ENCODE measurements around the gene P3H3.
A peak's percentile ranks its signal among the peaks of the same experiment; 100 is the strongest.

Gene P3H3

GRCh38 chr12:6796576-6796975, 31.6 kb upstream of the P3H3 start:
- DNase-seq (ENCODE audit: low spot score) (no peak), FAIRE-seq (no peak)

GRCh38 chr12:6799147-6799546, 29.1 kb upstream of the P3H3 start:
- DNase-seq (ENCODE audit: low spot score) (no peak), FAIRE-seq (no peak)

- FAIRE-seq (no peak), DNase-seq (ENCODE audit: low spot score) (no peak)
Observed at GRCh38 chr12:6807170-6807569, 21.0 kb upstream of the P3H3 start.

GRCh38 chr12:6809056-6809455, 19.2 kb upstream of the P3H3 start:
- DNase-seq (ENCODE audit: low spot score) = no peak
- no peak for FAIRE-seq

GRCh38 chr12:6810758-6811157, 17.4 kb upstream of the P3H3 start:
- DNase-seq (ENCODE audit: low spot score) (no peak), FAIRE-seq (peak; percentile 69)

GRCh38 chr12:6813363-6813762, 14.8 kb upstream of the P3H3 start:
- DNase-seq (ENCODE audit: low spot score) (no peak), FAIRE-seq (no peak)

- FAIRE-seq (peak; percentile 35), DNase-seq (ENCODE audit: low spot score) (no peak)
Observed at GRCh38 chr12:6816598-6816997, 11.6 kb upstream of the P3H3 start.

GRCh38 chr12:6817098-6817497, 11.1 kb upstream of the P3H3 start:
- FAIRE-seq = no peak
- DNase-seq (ENCODE audit: low spot score) = no peak

GRCh38 chr12:6817662-6818157, 10.5 kb upstream of the P3H3 start:
- DNase-seq (ENCODE audit: low spot score) = no peak
- FAIRE-seq = peak; percentile 100

- DNase-seq (ENCODE audit: low spot score) (no peak), FAIRE-seq (peak; percentile 5)
Observed at GRCh38 chr12:6818222-6818621, 10.0 kb upstream of the P3H3 start.

GRCh38 chr12:6818645-6819044, 9.6 kb upstream of the P3H3 start:
- no peak for DNase-seq (ENCODE audit: low spot score)

GRCh38 chr12:6819106-6820030, 8.8 kb upstream of the P3H3 start:
- DNase-seq (ENCODE audit: low spot score) = no peak

More at GRCh38 chr12:6818645-6819044, 9.6 kb upstream of the P3H3 start:
- FAIRE-seq = peak; percentile 63

GRCh38 chr12:6820166-6820565, 8.0 kb upstream of the P3H3 start:
- FAIRE-seq = no peak
- no peak for DNase-seq (ENCODE audit: low spot score)

More at GRCh38 chr12:6819106-6820030, 8.8 kb upstream of the P3H3 start:
- FAIRE-seq = no peak

- DNase-seq (ENCODE audit: low spot score) = peak; percentile 84
- FAIRE-seq = peak; percentile 89
Observed at GRCh38 chr12:6821591-6822425, 6.4 kb upstream of the P3H3 start, which contains the start of gene GPR162. Gene GPR162, plus strand, starts transcription at chr12:6821821. Its CDS starts 2,078 bp downstream, at chr12:6823899.

GRCh38 chr12:6822426-6823135, 5.6 kb upstream of the P3H3 start:
- DNase-seq (ENCODE audit: low spot score) = no peak
- FAIRE-seq = peak; percentile 95

GRCh38 chr12:6823182-6824084, 4.8 kb upstream of the P3H3 start:
- FAIRE-seq (peak; percentile 46), DNase-seq (ENCODE audit: low spot score) (no peak)

- FAIRE-seq (no peak), DNase-seq (ENCODE audit: low spot score) (no peak)
Observed at GRCh38 chr12:6824085-6824775, 4.0 kb upstream of the P3H3 start.

- DNase-seq (ENCODE audit: low spot score) = no peak
Observed at GRCh38 chr12:6824901-6825381, 3.3 kb upstream of the P3H3 start.

GRCh38 chr12:6825398-6826124, 2.6 kb upstream of the P3H3 start:
- FAIRE-seq (peak; percentile 82), DNase-seq (ENCODE audit: low spot score) (peak; percentile 85)

More at GRCh38 chr12:6824901-6825381, 3.3 kb upstream of the P3H3 start:
- peak; percentile 9 for FAIRE-seq

Data from urothelium cell line (cell line).